Mucosa of gallbladder (tissue), 1 donor: ENCODE data around the gene ZBBX. TPM values are rescaled to one million over a fixed set of nuclear protein-coding genes. Genes with fewer than 3 reads are reported as not detected.
A peak's percentile ranks its signal among the peaks of the same experiment; 100 is the strongest.
"Not testable (repeated sequence)": the region's sequence is repeated elsewhere in the genome, so short reads cannot be mapped to it uniquely, and the experiment has no call there.

Source experiments
- DNase-seq: peaks from one replicate; pipeline ENCODE4 v3.0.0-alpha.2; 2020; ENCODE audit warnings: low spot score
- total RNA-seq: library from RNA; stranded (reverse); gene quantifications from one replicate; pipeline ENCODE4 v1.2.1, GENCODE V29; 2021
- donor health status: DM: no; HTN: no; CAD: no.

ZBBX gene, protein sequence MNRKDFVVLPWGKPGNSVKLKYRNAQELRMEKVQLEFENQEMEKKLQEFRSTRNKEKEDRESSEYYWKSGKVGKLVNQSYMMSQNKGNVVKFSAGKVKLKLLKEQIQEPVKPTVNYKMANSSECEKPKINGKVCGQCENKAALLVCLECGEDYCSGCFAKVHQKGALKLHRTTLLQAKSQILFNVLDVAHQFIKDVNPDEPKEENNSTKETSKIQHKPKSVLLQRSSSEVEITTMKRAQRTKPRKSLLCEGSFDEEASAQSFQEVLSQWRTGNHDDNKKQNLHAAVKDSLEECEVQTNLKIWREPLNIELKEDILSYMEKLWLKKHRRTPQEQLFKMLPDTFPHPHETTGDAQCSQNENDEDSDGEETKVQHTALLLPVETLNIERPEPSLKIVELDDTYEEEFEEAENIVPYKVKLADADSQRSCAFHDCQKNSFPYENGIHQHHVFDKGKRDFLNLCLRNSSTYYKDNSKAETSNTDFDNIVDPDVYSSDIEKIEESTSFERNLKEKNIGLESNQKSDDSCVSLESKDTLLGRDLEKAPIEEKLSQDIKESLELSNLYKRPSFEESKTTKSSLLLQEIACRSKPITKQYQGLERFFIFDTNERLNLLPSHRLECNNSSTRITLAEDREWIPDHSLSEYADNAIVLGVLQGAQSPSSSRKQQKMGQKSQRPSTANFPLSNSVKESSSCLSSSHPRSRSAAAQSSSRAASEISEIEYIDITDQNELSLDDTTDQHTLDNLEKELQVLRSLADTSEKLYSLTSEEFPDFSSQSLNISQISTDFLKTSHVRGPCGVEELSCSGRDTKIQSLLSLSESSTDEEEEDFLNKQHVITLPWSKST
- total RNA-seq = not detected

DNA sequence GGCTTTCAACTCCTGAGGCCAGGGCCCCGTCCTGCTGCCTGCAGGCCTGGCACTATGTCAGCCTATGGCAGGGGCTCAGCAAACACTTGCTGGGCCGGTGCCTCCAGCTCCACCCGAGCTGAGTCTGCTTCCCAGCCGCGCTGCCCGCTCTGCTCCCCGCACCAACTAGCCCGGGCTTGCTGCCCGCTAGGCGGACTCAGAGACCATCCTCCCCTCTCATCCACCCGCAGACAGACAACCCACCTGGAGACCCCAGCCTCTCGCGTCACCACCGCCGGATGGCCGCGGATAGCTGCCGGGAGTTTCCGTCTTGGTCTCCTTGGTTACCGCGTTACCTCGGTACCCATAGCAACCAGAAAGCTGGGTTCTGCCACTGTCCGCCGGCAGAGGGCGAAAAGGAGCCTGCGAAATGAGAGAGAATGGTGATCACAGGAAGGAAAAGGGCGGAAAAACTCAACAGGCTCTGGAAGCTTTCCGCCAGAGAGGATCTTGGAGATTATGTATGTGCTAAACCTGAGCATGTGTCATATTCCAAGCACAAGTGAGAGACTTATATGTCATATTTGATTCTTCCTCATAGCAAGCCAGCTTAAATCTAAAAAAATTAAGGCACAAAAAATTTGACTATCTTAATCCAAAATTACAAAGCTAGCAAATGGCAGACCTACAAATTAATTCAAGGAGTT is at the start of gene ZBBX:
TSS of gene ZBBX (minus strand) at position 294 of the 686 bp plus-strand sequence. CDS start 7,396 bp downstream, outside the sequence.
- DNase-seq = peak; percentile 89

DNA sequence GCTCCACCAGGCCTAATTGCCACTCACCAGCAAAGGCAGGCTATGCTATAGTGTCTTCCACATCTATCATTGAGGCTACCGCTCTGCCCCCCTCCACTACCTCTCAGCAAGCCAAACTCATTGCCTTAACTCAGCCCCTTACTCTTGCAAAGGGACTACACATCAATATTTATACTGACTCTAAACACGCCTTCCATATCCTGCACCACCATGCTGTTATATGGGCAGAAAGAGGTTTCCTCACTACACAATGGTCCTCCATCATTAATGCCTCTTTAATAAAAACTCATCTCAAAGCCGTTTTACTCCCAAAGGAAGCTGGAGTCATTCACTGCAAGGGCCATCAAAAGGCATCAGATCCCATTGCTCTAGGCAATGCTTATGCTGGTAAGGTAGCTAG is 46.9 kb upstream of the ZBBX start:
- not testable (repeated sequence) for DNase-seq

DNA sequence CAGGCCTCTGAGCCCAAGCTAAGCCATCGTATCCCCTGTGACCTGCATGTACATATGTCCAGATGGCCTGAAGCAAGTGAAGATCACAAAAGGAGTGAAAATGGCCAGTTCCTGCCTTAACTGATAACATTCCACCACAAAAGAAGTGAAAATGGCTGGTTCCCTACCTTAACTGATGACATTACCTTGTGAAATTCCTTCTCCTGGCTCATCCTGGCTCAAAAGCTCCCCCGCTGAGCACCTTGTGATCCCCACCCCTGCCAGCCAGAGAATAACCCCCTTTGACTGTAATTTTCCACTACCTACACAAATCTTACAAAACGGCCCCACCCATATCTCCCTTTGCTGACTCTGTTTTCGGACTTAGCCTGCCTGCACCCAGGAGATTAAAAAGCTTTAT is 42.3 kb upstream of the ZBBX start:
- not testable (repeated sequence) for DNase-seq

DNA sequence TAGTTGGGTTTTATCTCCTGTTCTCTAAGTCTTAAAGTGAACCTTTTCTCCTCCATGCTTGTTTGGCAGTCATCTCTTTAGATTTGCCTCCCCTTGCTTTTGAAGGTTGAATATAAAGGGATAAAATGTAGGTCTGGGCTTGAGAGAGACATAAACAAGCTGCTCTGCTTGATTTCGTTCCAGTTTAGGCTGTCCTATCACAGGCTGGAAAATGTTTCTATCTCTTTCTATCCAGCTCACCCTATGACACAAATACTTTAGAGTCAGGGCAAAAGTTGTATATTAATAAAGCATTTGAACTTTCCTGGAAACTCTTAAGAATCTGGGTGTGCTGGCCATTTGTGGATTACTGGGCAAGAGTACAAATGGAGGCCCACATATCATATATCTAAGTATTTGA is 29.5 kb upstream of the ZBBX start:
- no peak for DNase-seq

DNA sequence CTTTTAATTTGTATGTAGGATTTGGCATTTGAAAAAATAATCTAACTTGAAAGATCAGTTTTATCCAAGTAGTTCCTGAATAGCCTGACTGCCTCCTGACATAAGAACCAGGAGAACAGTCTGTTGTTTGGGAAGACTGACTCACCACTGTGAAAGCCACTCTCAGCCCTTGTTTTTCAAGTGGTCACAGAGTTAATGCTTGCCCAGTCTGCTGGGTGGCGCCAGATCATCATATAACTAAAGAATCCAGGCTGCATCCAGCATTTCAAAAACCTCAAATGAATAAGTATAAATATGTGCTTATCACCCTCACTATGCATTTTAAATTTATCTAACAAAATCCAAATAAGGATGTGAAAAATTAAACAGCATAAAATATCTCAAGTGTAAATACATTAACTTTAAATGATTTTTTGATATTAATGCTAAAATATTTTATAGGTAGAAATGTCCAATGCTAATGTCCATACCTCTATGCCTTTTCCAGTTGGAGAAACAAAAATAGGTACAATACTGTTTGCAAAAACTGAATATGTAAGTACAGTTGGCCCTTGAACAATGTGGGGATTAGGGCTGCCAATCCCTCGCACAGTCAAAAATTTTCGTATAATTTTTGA is 26.9 kb upstream of the ZBBX start:
- peak; percentile 14 for DNase-seq

DNA sequence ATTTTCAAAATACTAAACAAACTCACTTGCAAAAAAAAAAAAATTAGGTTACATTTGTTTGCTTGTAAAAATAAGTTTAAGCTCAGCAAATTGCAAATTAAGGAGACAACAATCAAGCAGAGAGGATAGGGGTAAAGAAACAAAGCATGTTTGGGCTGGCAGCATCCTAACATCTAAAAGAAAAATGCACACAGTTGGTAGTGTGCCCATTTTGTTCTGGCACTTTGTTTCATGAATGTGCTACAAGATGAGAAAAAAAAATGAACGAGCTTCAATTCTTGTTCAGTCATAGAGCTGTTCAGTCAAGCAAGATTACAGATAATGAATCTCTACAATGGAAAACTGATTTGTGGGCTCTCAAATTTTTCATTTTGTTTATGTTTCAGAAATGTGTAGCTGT is 17.7 kb upstream of the ZBBX start:
- no peak for DNase-seq

DNA sequence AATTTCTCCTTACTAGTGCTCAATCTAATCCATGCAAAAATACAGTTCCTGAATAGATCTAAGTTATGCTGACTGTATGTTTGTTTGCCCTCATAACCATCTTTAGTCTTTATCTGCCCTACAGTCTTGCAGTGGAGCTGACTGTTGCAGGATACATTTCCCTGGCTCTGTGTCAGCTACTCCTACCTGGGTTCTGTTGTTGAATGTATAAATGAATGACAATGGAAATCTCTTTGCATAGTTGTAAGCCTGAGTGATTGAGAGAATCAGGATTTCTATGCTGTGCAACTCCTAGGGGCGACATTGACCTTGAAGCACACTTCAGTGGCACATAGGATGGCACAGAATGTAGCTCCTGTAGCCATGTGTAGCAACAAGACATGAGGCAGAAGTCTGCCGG is 16.0 kb upstream of the ZBBX start:
- no peak for DNase-seq

DNA sequence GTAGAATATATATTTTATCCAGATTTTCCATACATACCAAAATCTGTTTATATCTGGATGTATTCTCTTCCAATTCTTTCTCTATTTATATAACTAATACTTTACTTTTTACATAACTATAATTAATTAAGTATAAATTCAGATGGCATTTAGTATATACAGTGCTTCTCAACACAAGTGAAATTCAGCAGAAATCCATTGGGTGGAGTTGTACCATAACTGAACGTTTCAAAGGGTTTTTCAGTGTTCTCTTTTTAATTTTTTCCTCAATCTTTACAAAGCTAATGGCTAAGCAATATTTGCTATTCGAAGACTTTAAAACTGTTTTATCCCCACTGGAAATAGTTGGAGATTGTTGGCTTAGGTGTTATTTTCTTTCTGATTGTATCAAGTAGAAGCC is 13.9 kb upstream of the ZBBX start:
- DNase-seq = no peak

DNA sequence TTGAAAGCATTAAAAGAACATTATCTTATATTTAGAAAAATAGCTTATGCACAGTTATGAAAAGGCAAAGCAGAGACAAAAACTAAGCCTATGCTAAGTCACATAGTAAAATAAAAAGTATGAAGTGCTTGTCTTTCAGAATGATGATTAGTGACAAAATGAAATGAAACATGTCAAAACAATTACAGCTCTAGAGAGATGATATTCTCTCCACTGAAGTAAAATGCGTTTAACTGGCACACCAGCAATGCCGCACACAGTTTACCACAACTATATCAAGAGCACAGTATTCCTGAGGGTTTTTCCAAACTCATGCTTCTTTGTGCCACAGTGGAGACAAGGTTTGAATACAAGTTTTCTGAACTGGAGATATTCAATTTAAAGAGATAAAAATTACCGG is 2.1 kb upstream of the ZBBX start:
- no peak for DNase-seq

DNA sequence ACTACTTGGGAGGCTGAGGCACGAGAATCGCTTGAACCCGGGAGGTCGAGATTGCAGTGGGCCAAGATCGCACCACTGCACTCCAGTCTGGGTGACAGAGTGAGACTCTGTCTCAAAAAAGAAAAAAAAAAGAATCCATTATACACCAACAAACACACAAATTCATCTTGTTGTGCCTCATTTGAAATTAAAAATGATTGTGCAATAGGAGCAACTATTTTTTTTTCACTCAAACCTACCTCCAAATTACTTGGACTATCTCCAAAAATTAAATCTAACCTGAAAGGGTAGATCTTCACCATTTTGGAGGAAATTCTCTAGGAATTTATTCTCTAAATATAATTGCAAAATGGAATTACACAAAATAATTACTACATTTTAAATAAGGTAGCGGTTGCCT is 4.6 kb downstream of the ZBBX start:
- DNase-seq = no peak

DNA sequence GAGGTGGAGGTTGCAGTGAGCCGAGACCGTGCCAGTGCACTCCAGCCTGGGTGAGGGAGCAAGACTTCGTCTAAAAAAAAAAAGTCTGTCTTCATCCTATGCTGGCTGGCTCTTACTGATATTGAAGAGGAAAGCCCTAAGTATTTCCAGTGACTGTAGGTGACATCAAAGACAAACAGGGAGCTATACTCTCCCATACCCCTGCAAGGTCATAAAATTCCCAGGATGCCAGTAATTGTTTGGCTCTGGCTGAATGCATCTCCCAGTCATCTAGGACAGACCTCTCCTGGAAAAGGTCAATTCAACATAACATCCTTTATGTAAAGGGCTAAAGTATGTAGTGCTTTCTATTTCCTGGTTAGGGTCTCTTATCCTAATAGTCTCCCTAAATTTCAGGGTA is 8.0 kb downstream of the ZBBX start:
- no peak for DNase-seq

DNA sequence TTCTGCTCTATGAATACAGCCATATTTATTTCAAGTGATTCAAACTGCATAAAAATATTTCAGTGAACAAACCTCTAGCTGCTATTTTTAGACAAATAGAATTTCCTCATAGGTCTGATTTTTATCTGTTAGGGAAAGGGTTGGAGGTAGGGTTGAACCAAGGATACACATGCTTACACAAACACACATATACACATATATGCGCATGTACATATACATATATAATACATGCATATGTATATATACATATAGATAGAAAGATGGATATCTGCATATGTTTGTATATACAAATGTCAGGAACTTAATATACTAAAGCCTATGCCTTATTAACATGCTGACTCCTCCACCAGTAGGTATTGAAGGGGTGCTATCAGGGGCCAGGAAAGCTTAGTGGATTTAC is 18.1 kb downstream of the ZBBX start:
- no peak for DNase-seq

DNA sequence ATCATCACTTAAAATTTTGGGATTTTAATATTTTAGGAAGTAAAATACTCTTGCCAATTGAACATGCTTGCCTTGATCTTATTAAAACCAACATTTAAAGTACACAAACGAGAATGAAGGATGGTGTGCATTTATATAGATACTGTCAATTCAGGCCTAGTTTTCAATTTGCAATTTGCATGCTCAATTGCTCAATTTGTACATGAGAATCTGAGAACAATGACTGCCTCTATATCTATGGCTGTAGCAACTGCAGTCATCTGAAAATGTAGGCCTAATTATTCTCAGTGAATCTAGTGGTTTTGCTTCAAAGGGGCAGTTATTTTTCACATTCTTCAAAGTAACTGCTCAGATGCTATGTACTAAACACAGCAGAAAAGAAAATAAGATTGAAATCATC is 18.8 kb downstream of the ZBBX start:
- no peak for DNase-seq

DNA sequence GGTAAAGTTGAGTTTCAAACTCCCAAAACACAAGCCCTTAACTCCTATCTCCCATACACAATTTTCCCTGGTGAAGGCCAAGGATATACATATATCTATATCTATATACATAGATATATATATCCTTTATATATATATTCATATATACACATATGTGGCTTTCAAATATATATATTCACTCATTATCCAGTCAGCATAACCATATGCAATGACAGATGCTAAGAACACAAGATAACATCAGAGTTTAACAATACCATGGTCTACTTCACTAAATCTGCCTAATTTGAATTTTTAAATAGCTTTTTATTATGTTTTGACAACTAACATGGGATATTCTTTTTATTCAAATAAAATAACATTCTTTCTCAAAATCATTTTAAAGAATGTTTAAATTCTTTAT is 24.7 kb downstream of the ZBBX start:
- DNase-seq = no peak

DNA sequence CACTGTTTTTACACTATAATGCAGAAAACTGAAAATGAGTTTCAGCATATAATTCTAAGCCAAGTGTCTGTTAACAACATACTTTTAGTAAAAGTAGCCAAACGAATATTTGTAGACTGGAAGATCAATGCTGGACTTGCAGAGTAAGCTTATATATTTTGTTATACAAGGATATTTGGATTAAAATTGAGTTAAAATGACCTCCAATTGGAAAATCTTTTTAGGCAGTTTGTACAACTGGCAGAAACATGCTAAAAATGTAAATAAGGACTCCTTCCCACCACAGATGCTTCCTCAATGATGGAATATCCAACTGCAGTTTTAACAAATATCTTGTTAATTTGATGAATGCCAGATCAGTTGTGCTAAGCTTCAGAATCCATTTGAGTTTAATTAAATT is 25.3 kb downstream of the ZBBX start:
- DNase-seq = no peak

DNA sequence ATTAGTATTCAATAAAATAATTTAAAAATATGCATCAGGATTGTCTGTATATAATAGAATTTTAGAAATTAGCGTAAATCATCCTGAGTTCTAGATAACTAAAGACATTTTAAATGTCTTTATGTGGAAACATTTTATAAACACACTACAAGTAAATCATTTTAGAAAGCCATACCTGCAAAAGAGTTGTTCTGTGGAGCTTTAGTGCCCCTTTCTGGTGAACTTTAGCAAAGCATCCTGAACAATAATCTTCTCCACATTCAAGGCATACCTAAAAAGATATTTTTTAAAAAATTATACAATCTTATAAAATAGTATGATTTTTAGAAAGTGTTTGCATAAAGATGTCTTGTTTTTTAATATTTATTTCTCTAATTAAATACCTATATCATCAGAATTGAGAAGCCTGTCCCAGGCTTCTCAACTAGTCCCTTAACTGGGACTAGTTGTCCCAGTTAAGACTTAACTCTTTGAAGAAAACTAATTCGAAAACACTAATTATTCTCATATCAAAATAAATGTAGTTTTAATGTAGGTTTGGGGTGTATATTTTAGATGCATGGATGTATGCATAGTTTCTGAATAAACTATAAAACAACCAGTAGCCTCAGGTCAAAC is 29.7 kb downstream of the ZBBX start:
- DNase-seq = no peak

DNA sequence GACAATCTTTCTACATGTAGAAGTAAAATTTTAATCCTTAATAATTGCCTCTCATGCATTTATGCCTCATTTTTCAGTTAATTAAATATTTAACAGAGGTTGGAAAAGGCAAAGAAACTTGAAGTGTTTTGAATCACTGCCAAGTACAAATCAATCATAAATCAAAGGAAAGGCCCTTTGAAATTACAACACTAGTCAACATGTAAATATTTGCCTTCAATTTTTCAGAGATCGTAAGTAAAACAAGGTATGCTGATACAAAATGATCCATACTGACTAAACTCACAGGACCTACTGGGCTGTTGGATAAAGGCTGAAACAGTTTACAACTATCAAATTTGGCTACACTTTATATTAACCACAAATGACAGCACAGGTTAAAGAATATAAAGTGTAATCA is 33.9 kb downstream of the ZBBX start:
- no peak for DNase-seq

DNA sequence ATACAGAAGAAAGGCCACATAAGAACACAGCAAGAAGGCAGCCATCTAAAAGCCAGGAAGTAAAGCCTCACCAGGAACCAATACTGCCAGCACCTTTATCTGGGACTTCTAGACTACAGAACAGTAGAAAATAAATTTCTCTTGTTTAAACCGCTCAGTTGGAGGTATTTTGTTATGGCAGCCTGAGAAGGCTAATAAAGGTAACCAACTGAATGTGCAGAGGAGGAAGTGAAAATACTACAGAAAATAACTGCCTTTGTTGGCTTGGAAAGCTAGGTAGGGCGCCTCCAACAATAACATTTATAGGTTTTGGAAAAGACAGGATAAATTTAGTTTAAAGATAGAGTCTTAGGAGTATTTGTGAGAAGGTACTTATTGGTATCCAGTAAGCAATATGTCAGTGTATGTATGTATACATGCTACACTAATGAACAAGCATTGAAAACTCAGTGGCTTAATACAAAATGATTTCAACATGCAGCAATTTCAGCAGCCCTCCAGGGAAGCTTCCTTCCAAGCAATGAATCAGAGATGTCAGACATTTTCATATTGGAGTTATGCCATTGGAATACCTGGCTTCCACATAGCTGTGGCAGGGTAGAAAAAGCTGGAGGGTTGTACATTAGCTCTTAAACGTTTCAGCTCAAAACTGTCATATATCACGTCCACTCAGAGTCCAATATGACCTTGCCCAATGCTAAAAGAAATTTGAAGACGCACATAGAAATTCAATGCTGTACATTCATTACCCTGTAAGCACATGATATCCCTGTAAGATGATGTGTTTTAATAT is 48.9 kb downstream of the ZBBX start:
- DNase-seq = no peak

DNA sequence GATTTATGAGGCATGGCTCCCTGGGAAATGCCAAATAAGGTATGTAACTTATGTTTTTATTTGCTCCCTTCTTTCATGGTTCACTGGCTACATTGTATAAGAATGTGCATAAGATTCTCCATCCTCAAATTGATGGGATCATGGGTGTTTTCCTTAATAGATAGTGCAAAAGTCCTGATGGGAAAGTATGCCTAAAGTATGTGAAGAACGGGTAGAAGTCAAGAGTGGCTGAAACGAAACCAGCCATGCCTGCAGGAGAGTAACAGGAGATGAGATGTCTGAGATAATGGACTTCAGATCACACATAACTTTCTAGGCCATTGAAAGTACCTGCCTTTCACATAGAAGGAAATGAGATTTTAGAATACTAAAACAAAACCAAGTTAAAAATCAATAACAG is 56.5 kb downstream of the ZBBX start:
- no peak for DNase-seq

DNA sequence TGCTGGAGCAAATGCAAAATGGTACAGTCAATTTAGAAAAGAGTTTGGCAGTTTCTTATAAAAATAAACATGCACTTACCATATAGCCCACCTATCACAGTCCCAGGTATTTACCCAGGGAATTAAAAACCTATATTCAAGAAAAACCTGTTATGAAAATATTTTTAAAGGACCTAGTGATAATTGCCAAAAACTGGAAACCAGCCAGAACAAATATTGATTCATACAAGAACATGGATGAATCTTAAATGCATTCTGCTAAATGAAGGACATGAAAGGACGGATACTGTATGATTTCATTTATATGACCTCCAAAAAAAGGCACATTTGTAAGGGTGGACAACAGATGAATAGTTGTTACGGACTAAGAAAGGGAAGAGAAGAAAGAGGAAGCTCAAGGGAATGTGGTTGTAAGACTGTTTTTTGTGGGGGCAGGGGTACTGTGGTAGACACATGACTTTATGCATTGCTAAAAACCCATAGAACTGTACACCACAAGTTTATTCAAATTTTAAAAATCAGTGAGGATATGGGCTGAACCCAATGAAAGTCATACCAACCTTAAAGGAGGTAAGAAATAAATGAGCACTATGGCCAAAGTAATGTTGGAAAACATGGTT is 61.0 kb downstream of the ZBBX start:
- no peak for DNase-seq
